ENCODE measurements around the gene ADAMTS2. TPM values are rescaled to one million over a fixed set of nuclear protein-coding genes. Genes with fewer than 3 reads are reported as not detected.

Gene ADAMTS2
- total and polyA plus RNA-seq, 2 experiments from 2014 or later, result 1.6 to 8.1 TPM

- ATAC-seq, result no peak
- H3K36me3 Mint-ChIP-seq (ENCODE audit: low read depth), result no peaks in the 10 kb centered on the region
- no peaks in the 10 kb centered on the region for H3K79me2 ChIP-seq (replicated peaks; ENCODE audit: insufficient read depth)
- H3F3A ChIP-seq (replicated peaks; ENCODE audit: low read depth), result no peaks in the 10 kb centered on the region
- no peak overlapping the region for H3K4me3 Mint-ChIP-seq
- H3K36me3 ChIP-seq (ENCODE audit: insufficient read depth), result no peaks in the 10 kb centered on the region
- no peaks in the 10 kb centered on the region for H3K27me3 ChIP-seq (ENCODE audit: insufficient read depth)
- H3K27ac Mint-ChIP-seq, result no peak overlapping the region
- H4K20me1 ChIP-seq (replicated peaks; ENCODE audit: insufficient read depth), result no peaks in the 10 kb centered on the region
- no peaks in the 10 kb centered on the region for H3K4me1 Mint-ChIP-seq
- H3K4me3 ChIP-seq, result no peak overlapping the region
- no peak for DNase-seq (ENCODE audit: low spot score)
- H2AFZ ChIP-seq, result no peak overlapping the region
- peaks cover 2% of the 10 kb centered on the region for H3K27me3 Mint-ChIP-seq (ENCODE audit: insufficient read depth, low read depth, poor library complexity)
- H3K27ac ChIP-seq (ENCODE audit: low read depth), result no peak overlapping the region
- H3K9me2 ChIP-seq (ENCODE audit: insufficient read depth), result no peaks in the 10 kb centered on the region
- no peaks in the 10 kb centered on the region for H3K4me1 ChIP-seq (ENCODE audit: insufficient read depth)
- TF ChIP-seq CTCF (conservative IDR thresholded peaks at IDR 0.05; ENCODE audit: low read depth in 2 of 2), result no peak
- TF ChIP-seq EZH2 (IDR thresholded peaks at IDR 0.05; ENCODE audit: low read depth, unreplicated experiment), result no peak
- no peak for TF ChIP-seq ETS1 (IDR thresholded peaks at IDR 0.05)
- TF ChIP-seq ZNF114 (CRISPR knock-in tag; IDR thresholded peaks at IDR 0.05), result no peak
- TF ChIP-seq JUNB (IDR thresholded peaks at IDR 0.05; ENCODE audit: unreplicated experiment), result no peak
- no peak for TF ChIP-seq ZNF462 (CRISPR knock-in tag; IDR thresholded peaks at IDR 0.05)
- no peak for TF ChIP-seq NANOG (IDR thresholded peaks at IDR 0.05; ENCODE audit: borderline replicate concordance)
- no peak for TF ChIP-seq POLR2AphosphoS5 (IDR thresholded peaks at IDR 0.05; ENCODE audit: low read depth)
- TF ChIP-seq ZNF331 (CRISPR knock-in tag; IDR thresholded peaks at IDR 0.05; ENCODE audit: low read depth), result no peak
- no peak for TF ChIP-seq STAT1 (IDR thresholded peaks at IDR 0.05; ENCODE audit: unreplicated experiment)
- TF ChIP-seq EZH2phosphoT487 (IDR thresholded peaks at IDR 0.05; ENCODE audit: unreplicated experiment), result no peak
- no peak for TF ChIP-seq REST (IDR thresholded peaks at IDR 0.05; ENCODE audit: unreplicated experiment)
- TF ChIP-seq CREB1 (CRISPR knock-in tag; IDR thresholded peaks at IDR 0.05; ENCODE audit: low read depth), result no peak
- no peak overlapping the region for H3K4me2 ChIP-seq
- no peaks in the 10 kb centered on the region for H3K9me3 Mint-ChIP-seq
Measured at GRCh38 chr5:179290681-179291540, 54.4 kb downstream of the ADAMTS2 start.

All from GM23338 (cell line).